Kidney (tissue), 14 donors: ENCODE results near the gene PAX3. TPM values are rescaled to one million over a fixed set of nuclear protein-coding genes. Genes with fewer than 3 reads are reported as not detected.
A peak's percentile ranks its signal among the peaks of the same experiment; 100 is the strongest.

Source experiments
- DNase-seq, 5 donors: peaks; one replicate each; pipeline ENCODE4 v3.0.0-alpha.2; 2013 to 2020
- FAIRE-seq: peaks from 2 replicates; lab custom pipeline; 2012; peaks lifted over from hg19 to GRCh38; lab: Jason Lieb, UNC
- H3K27ac ChIP-seq, 2 donors: one replicate each; pipeline ENCODE4 v1.7.0; 2013; ENCODE audit warnings: low read depth in 2 of 2, low read length in 2 of 2, inconsistent platforms in 1 of 2
- H3K27me3 ChIP-seq: one replicate; pipeline ENCODE4 v1.7.1; 2013; ENCODE audit warnings: low read length, inconsistent platforms; ENCODE audit not compliant: control insufficient read depth, insufficient read depth
- H3K36me3 ChIP-seq, 3 donors: one replicate each; pipeline versions ENCODE4 v1.7.0 to v1.7.1; 2013; ENCODE audit warnings: low read length in 3 of 3, control low read depth in 1 of 3, inconsistent platforms in 1 of 3; ENCODE audit not compliant: insufficient read depth in 3 of 3, control insufficient read depth in 2 of 3
- H3K4me1 ChIP-seq, 3 donors: one replicate each; pipeline versions ENCODE4 v1.7.0 to v1.7.1; 2013; ENCODE audit warnings: low read length in 3 of 3, inconsistent platforms in 1 of 3, low read depth in 1 of 3; ENCODE audit not compliant: control insufficient read depth in 2 of 3, insufficient read depth in 2 of 3
- H3K4me3 ChIP-seq, 3 donors: one replicate each; pipeline versions ENCODE4 v1.7.0 to v1.8.1; 2013; ENCODE audit warnings: low read length in 3 of 3, control low read depth in 1 of 3, inconsistent platforms in 1 of 3
- H3K9ac ChIP-seq, 3 donors: one replicate each; pipeline versions ENCODE4 v1.7.0 to v1.7.1; 2013; ENCODE audit warnings: low read length in 3 of 3, control low read depth in 1 of 3, inconsistent platforms in 1 of 3
- H3K9me3 ChIP-seq, 3 donors: one replicate each; pipeline versions ENCODE4 v1.7.0 to v1.7.1; 2013; ENCODE audit warnings: low read length in 3 of 3, control low read depth in 1 of 3, inconsistent platforms in 1 of 3; ENCODE audit not compliant: control insufficient read depth in 2 of 3, insufficient read depth in 1 of 3
- CTCF ChIP-seq: IDR thresholded peaks from 3 replicates; pipeline ENCODE4 v1.5.1; 2012; ENCODE audit warnings: mild to moderate bottlenecking, moderate library complexity, borderline replicate concordance; ENCODE audit not compliant: insufficient read depth; ENCODE audit errors: extremely low read depth
- intact Hi-C: fragments of 100-400 bp; cut with DNase I; formaldehyde crosslinking; loops from one replicate; pipeline ENCODE4 v1.11.1; 2022
- polyA plus RNA-seq: library from polyadenylated mRNA; stranded (reverse); fragments of 350-450 nt; fragmentation: Illumina TruSeq; extraction: RNeasy Lipid Tissue Mini Kit (QIAGEN cat#74804); gene quantifications from one replicate; pipeline ENCODE4 v1.2.3, GENCODE V29; 2014; ENCODE audit warnings: low read depth, low replicate concordance; ENCODE audit not compliant: insufficient read depth
- total RNA-seq: library from RNA; stranded (reverse); fragmentation: NEBNext Ultra II Directional; extraction: Animal tissue kit (Norgen Biotek cat#: 25700); gene quantifications from one replicate; pipeline ENCODE4 v1.2.1, GENCODE V29; 2021
- donor health status: control.
- donor health status: control.
- donor health status: control.
- donor health status: control.
- donor health status: control.
- donor health status: DM: yes; HTN: yes; CAD: no.
- donor health status: Normal renal cell carcinoma (clear cell type).

PAX3 gene
- total and polyA plus RNA-seq, 2 donors from 2014 or later, result not detected

- Histone ChIP-seq H3K4me3 (no peak overlapping the region), H3K27me3 (peaks cover 4% of the 10 kb centered on the region), H3K9ac (no peak overlapping the region), H3K4me1 (no peaks in the 10 kb centered on the region), H3K9me3 (no peaks in the 10 kb centered on the region), H3K36me3 (no peaks in the 10 kb centered on the region), H3K27ac (no peak overlapping the region)
- FAIRE-seq (no peak), DNase-seq (no peak)
- intact Hi-C loops, result no loop called here
- TF ChIP-seq CTCF, result no peak
Observed at GRCh38 chr2:222232372-222232771, 66.4 kb downstream of the PAX3 start.

GRCh38 chr2:222228054-222228453, 70.7 kb downstream of the PAX3 start:
- no peak overlapping the region for H3K4me3 ChIP-seq
- TF ChIP-seq CTCF, result no peak
- H3K27ac ChIP-seq, result no peak overlapping the region
- no peaks in the 10 kb centered on the region for H3K27me3 ChIP-seq
- intact Hi-C loops, result no loop called here
- no peaks in the 10 kb centered on the region for H3K36me3 ChIP-seq
- no peaks in the 10 kb centered on the region for H3K9me3 ChIP-seq
- no peaks in the 10 kb centered on the region for H3K4me1 ChIP-seq
- no peak for FAIRE-seq
- H3K9ac ChIP-seq, result no peak overlapping the region
- peak in 2 of 5 donors; percentile 14 to 35 for DNase-seq

- TF ChIP-seq CTCF, result no peak
- no peak for FAIRE-seq
- H3K27ac ChIP-seq, result no peak overlapping the region
- no peak overlapping the region for H3K9ac ChIP-seq
- no peaks in the 10 kb centered on the region for H3K36me3 ChIP-seq
- intact Hi-C loops, result no loop called here
- no peaks in the 10 kb centered on the region for H3K4me1 ChIP-seq
- DNase-seq, result no peak
- no peaks in the 10 kb centered on the region for H3K27me3 ChIP-seq
- no peaks in the 10 kb centered on the region for H3K9me3 ChIP-seq
- H3K4me3 ChIP-seq, result no peak overlapping the region
Observed at GRCh38 chr2:222218786-222219185, 80.0 kb downstream of the PAX3 start.

- intact Hi-C loops, result no loop called here
- Histone ChIP-seq H3K27me3 (no peaks in the 10 kb centered on the region), H3K9ac (no peak overlapping the region), H3K4me1 (no peaks in the 10 kb centered on the region), H3K36me3 (no peaks in the 10 kb centered on the region), H3K9me3 (no peaks in the 10 kb centered on the region), H3K27ac (no peak overlapping the region), H3K4me3 (no peak overlapping the region)
- TF ChIP-seq CTCF, result no peak
- DNase-seq, result no peak
- no peak for FAIRE-seq
Observed at GRCh38 chr2:222217712-222218111, 81.1 kb downstream of the PAX3 start.
